Non-pigmented ciliary epithelial cell (primary cell): ENCODE data around the gene S1PR3.
"Not testable (repeated sequence)": the region's sequence is repeated elsewhere in the genome, so short reads cannot be mapped to it uniquely, and the experiment has no call there.

Experiments used
- DNase-seq: peaks from one replicate; pipeline ENCODE4 v3.0.0-alpha.2; 2010; ENCODE audit warnings: low read depth

The S1PR3 gene

GRCh38 chr9:88991066-88992034, at the start of gene S1PR3:
TSS of gene S1PR3 (plus strand) at chr9:88991468. CDS start at chr9:89001201, 9,733 bp downstream.
- no peak for DNase-seq

GRCh38 chr9:88941586-88941985, 49.7 kb upstream of the S1PR3 start:
- DNase-seq, result not testable (repeated sequence)

GRCh38 chr9:88942411-88942810, 48.9 kb upstream of the S1PR3 start:
- DNase-seq, result no peak

- DNase-seq, result no peak
Observed at GRCh38 chr9:88945636-88946333, 45.5 kb upstream of the S1PR3 start.

GRCh38 chr9:88947581-88948573, 43.4 kb upstream of the S1PR3 start:
- no peak for DNase-seq

GRCh38 chr9:88949425-88949824, 41.8 kb upstream of the S1PR3 start:
- DNase-seq, result no peak

GRCh38 chr9:88949961-88950340, 41.3 kb upstream of the S1PR3 start:
- no peak for DNase-seq

GRCh38 chr9:88950341-88951154, 40.7 kb upstream of the S1PR3 start:
- no peak for DNase-seq

GRCh38 chr9:88951155-88951542, 40.1 kb upstream of the S1PR3 start:
- DNase-seq, result no peak

- DNase-seq, result no peak
Observed at GRCh38 chr9:88952086-88952615, 39.1 kb upstream of the S1PR3 start.

GRCh38 chr9:88952976-88953375, 38.3 kb upstream of the S1PR3 start:
- no peak for DNase-seq

- no peak for DNase-seq
Observed at GRCh38 chr9:88953381-88954029, 37.8 kb upstream of the S1PR3 start.

GRCh38 chr9:88954066-88954465, 37.2 kb upstream of the S1PR3 start:
- no peak for DNase-seq

- no peak for DNase-seq
Observed at GRCh38 chr9:88957526-88957925, 33.7 kb upstream of the S1PR3 start.

- no peak for DNase-seq
Observed at GRCh38 chr9:88959727-88960469, 31.4 kb upstream of the S1PR3 start.

GRCh38 chr9:88960632-88961031, 30.6 kb upstream of the S1PR3 start:
- DNase-seq, result no peak

- no peak for DNase-seq
Observed at GRCh38 chr9:88965473-88965872, 25.8 kb upstream of the S1PR3 start.

- DNase-seq, result no peak
Observed at GRCh38 chr9:88966894-88967676, 24.2 kb upstream of the S1PR3 start.

GRCh38 chr9:88968799-88969198, 22.5 kb upstream of the S1PR3 start:
- no peak for DNase-seq
